Endothelial cell (in vitro differentiated cells): ENCODE results near the gene CDS1. TPM values are rescaled to one million over a fixed set of nuclear protein-coding genes. Genes with fewer than 3 reads are reported as not detected.

ENCODE experiments used
- DNase-seq: peaks from one replicate; pipeline ENCODE4 v3.0.0; 2021; ENCODE audit warnings: low spot score
- H3K27ac Mint-ChIP-seq: one replicate; pipeline ENCODE4 v1.8.0; 2021; ENCODE audit warnings: mixed read lengths, inconsistent platforms; ENCODE audit not compliant: unreplicated experiment
- H3K27me3 Mint-ChIP-seq: one replicate; pipeline ENCODE4 v1.8.0; 2021; ENCODE audit warnings: mild to moderate bottlenecking, moderate library complexity, mixed read lengths, inconsistent platforms; ENCODE audit not compliant: unreplicated experiment
- H3K36me3 Mint-ChIP-seq: one replicate; pipeline ENCODE4 v1.8.0; 2021; ENCODE audit warnings: mild to moderate bottlenecking, low read depth, mixed read lengths, inconsistent platforms; ENCODE audit not compliant: unreplicated experiment
- H3K4me1 Mint-ChIP-seq: one replicate; pipeline ENCODE4 v1.8.0; 2021; ENCODE audit warnings: mild to moderate bottlenecking, mixed read lengths, inconsistent platforms; ENCODE audit not compliant: unreplicated experiment
- H3K4me3 Mint-ChIP-seq: one replicate; pipeline ENCODE4 v1.8.0; 2021; ENCODE audit warnings: mild to moderate bottlenecking, mixed read lengths, inconsistent platforms; ENCODE audit not compliant: unreplicated experiment
- H3K9me3 Mint-ChIP-seq: one replicate; pipeline ENCODE4 v1.8.0; 2021; ENCODE audit warnings: mixed read lengths, inconsistent platforms; ENCODE audit not compliant: unreplicated experiment
- CTCF ChIP-seq: fragments of 200-600 bp; sonication (generic); IDR thresholded peaks from one replicate; pipeline ENCODE4 v1.5.0; 2021; ENCODE audit warnings: antibody characterized with exemption; ENCODE audit not compliant: unreplicated experiment
- total RNA-seq: library from RNA; stranded (reverse); fragmentation: NEBNext Ultra II Directional; extraction: Animal tissue kit (Norgen Biotek cat#: 25700); gene quantifications from one replicate; pipeline ENCODE4 v1.2.1, GENCODE V29; 2021; ENCODE audit not compliant: unreplicated experiment

Gene CDS1
- total RNA-seq, 1 donor from 2014 or later, result 2.0 TPM

GRCh38 chr4:84597450-84597849, 14.5 kb downstream of the CDS1 start:
- no peak overlapping the region for H3K4me3 Mint-ChIP-seq
- H3K9me3 Mint-ChIP-seq, result no peaks in the 10 kb centered on the region
- H3K27ac Mint-ChIP-seq, result no peak overlapping the region
- DNase-seq, result no peak
- no peaks in the 10 kb centered on the region for H3K4me1 Mint-ChIP-seq
- no peak for TF ChIP-seq CTCF
- no peaks in the 10 kb centered on the region for H3K36me3 Mint-ChIP-seq
- H3K27me3 Mint-ChIP-seq, result no peaks in the 10 kb centered on the region

- no peaks in the 10 kb centered on the region for H3K9me3 Mint-ChIP-seq
- TF ChIP-seq CTCF, result no peak
- no peak for DNase-seq
- no peaks in the 10 kb centered on the region for H3K36me3 Mint-ChIP-seq
- H3K27me3 Mint-ChIP-seq, result no peaks in the 10 kb centered on the region
- H3K27ac Mint-ChIP-seq, result no peak overlapping the region
- no peak overlapping the region for H3K4me3 Mint-ChIP-seq
- peaks cover under 1% of the 10 kb centered on the region for H3K4me1 Mint-ChIP-seq
Measured at GRCh38 chr4:84606645-84607044, 23.7 kb downstream of the CDS1 start.

GRCh38 chr4:84611531-84611930, 28.6 kb downstream of the CDS1 start:
- no peak overlapping the region for H3K27ac Mint-ChIP-seq
- H3K4me1 Mint-ChIP-seq, result peaks cover 4% of the 10 kb centered on the region
- no peaks in the 10 kb centered on the region for H3K36me3 Mint-ChIP-seq
- no peaks in the 10 kb centered on the region for H3K9me3 Mint-ChIP-seq
- H3K27me3 Mint-ChIP-seq, result no peaks in the 10 kb centered on the region
- no peak overlapping the region for H3K4me3 Mint-ChIP-seq
- no peak for TF ChIP-seq CTCF
- DNase-seq, result no peak

- no peak for DNase-seq
- H3K9me3 Mint-ChIP-seq, result no peaks in the 10 kb centered on the region
- peaks cover 4% of the 10 kb centered on the region for H3K4me1 Mint-ChIP-seq
- no peak overlapping the region for H3K27ac Mint-ChIP-seq
- H3K4me3 Mint-ChIP-seq, result no peak overlapping the region
- no peaks in the 10 kb centered on the region for H3K27me3 Mint-ChIP-seq
- no peak for TF ChIP-seq CTCF
- no peaks in the 10 kb centered on the region for H3K36me3 Mint-ChIP-seq
Measured at GRCh38 chr4:84614891-84615290, 32.0 kb downstream of the CDS1 start.

GRCh38 chr4:84615355-84615754, 32.4 kb downstream of the CDS1 start:
- DNase-seq, result no peak
- H3K27me3 Mint-ChIP-seq, result no peaks in the 10 kb centered on the region
- no peak overlapping the region for H3K27ac Mint-ChIP-seq
- peaks cover 4% of the 10 kb centered on the region for H3K4me1 Mint-ChIP-seq
- TF ChIP-seq CTCF, result no peak
- H3K4me3 Mint-ChIP-seq, result no peak overlapping the region
- no peaks in the 10 kb centered on the region for H3K36me3 Mint-ChIP-seq
- no peaks in the 10 kb centered on the region for H3K9me3 Mint-ChIP-seq
